Inflammatory macrophage treated with lipopolysaccharide for 1 hour (primary cell): ENCODE data around the gene ANKRD49.

ENCODE experiments used
- DNase-seq, 2 donors: peaks; one replicate each; pipeline ENCODE4 v3.0.0-alpha.2; 2020 to 2022

The ANKRD49 gene

GRCh38 chr11:94507485-94507884 is 13.7 kb downstream of the ANKRD49 start:
- DNase-seq = peak; percentile 31 to 41

DNA sequence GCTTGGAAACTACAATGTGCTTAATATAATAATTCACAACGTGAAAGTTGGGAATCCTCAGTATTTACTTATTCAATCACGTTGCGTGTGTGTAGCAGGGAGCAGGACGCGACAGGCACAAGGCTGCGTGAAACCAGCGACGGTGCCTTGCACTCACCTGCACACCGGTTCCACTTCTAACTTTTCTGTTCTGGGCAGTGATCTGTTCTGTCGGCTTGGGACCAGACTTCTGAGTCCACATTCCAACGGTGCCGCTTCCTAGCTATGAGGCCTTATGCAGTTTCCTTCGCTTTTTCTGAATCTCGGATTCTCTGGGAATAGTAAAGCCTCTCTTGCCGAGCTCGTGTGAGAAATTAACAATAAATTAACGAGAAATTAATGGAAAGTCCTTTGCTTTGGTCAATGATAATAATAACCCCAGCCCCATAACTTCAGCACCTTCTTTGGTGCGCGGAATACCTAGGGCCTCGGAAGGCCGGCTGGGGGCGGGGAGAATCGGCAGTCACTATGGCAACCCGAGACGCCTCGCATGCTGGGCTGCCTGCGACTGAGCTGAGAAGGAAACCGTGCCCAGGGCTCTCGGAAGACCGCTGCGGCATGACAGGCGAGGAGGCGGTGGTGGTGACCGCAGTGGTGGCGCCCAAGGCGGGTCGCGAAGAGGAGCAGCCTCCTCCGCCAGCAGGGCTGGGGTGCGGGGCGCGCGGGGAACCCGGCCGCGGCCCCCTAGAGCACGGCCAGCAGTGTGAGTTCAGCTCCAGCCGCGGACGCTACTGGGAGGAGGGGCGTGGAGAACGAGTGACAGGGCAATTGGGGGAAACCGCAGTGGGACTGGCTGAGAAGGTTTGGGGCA is 18.4 kb downstream of the ANKRD49 start, which contains the start of gene C11orf97:
TSS of gene C11orf97 (plus strand) at position 530 of the 850 bp plus-strand sequence. CDS start at position 598, 68 bp downstream.
- peak; percentile 31 to 54 for DNase-seq

DNA sequence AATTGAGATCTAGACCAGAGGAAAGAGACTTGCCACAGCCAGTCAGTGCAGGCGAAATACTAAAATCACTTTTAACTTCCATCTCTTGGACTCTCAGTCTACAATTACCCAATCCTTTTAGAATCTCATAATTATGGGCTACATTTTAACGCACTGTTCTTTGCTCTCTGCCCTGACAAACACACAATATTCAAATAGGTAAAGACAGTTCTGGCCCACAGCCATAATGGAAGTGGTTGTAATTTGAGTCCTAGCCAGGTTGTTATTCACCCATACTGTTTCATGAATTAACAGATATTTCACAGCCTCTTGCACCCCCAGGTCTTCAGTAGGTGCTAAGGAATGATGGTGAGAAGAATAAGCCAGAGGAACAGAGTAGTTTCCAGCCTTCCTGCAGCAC is 19.3 kb downstream of the ANKRD49 start:
- DNase-seq = no peak

DNA sequence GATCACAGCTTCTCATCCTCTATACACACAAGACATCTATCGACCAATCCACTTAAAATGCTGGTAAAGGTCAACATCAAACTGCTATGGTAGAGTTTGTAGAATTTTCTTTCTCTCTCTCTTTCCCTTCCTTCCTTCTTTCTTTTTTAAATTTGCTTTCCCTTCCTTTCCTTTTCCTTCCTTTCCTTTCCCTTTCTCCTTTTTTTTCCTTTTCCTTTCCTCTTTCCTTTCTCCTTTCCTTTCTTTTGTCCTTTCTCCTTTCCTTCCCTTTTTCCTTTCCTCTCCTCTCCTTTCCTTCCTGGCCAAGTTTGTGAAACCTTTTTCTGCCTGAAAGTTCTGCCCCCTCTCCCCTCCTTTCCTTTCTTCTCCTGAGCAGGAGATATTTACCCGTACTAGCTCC is 21.6 kb downstream of the ANKRD49 start:
- no peak for DNase-seq

GRCh38 chr11:94516725-94517124 is 22.9 kb downstream of the ANKRD49 start:
- DNase-seq = no peak

DNA sequence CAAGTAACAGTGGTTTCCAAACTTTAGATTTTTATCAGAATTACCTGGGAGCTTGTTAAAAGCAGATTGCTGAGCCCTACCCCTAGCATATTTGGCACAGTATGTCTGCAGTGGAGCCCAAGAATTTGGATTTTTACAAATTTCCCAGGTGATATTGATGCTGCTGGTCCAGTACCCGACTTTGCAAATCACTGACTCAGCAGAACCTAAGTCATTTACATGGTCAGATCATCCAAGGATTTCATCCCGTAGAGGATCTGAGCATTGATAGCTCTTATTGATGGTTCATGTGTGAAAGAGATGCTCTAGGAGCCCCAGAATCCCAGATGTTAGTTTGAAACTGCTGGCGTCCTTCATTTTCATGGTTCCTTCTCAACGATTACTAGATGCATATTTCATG is 24.5 kb downstream of the ANKRD49 start:
- DNase-seq = no peak

DNA sequence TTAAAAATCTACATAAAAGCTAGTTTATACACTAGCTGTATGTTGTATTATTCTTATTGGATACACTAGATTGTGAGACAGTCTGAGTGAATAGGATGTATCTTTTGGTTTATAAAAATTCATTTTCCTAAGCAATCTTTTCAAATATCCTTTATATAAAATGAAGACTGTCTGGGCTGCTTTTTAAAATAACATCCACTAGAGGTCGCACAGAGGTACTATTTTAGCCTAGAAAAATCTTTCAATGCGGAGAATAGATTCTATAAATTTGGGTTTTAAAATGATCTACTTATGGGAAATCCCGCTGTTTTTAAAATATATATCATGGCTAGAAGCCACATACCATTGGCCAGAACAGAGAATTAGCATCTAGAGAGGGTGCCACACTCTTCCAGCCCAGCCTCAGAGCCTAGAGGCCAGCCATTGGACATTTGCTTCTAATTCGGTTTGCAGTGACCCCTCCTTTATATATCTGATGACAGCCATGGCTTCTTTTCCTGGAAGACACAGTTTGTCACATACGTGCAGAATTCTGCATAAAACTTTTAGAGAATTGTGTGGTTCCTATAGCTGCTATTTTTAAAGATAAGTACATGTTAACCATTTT is 25.8 kb downstream of the ANKRD49 start:
- DNase-seq = peak; percentile 43 to 86

DNA sequence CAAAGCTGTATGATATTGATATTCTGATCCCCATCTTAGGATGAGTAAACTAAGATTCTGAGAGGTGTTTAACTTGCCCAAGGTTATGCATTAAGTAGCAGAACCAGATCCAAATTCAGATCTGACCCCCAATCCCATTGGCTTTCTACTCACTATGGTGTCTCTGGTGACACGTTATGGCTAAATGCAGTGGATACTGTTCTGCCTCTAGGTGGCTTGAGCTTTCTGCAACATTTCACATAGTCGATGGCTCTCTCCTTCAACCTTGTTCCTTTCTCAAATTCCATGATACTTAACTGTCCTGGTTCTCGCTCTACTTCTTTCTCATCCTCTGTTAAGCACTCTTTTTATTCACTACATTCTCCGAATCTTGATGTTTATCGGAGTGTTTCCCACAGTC is 27.9 kb downstream of the ANKRD49 start:
- peak; percentile 45 to 51 for DNase-seq

- DNase-seq = no peak
Measured at GRCh38 chr11:94524341-94524740, 30.6 kb downstream of the ANKRD49 start.

DNA sequence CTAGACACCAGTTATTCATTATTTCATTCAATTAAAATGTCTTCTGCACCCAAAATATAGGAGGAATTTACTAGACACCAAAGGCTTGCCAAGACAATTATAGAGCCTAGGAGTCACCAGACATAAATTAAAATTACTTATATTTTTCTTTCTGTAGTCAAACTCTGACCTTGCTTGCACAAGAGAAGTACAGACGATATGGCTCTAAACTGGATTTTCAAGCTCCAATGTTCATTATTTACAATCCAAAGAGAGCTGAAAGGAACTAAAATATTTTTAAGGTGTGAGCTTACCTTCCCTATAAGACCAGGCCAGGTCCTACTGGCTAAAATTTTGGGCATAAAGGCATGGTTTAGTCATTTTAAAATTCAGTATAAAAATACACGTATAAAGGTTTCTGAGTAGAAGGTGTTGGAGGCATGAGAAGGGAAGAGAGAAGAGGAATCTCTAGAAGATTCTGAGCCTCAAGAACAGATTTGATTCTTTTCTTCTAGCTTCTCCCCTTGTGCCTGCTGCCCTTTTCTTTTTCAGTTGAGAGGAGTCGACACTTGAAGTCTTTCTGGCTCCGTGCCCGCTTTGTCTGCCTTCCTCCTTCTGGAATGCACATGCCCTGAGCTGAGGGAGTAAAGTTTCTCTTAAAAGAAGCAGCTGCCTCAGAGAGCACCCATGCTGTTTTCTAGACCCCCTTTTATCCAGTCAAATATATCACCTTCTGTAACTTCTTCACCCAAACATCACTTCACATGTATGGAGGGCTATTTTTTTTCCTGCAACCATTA is 32.0 kb downstream of the ANKRD49 start:
- DNase-seq = peak; percentile 44 to 63

DNA sequence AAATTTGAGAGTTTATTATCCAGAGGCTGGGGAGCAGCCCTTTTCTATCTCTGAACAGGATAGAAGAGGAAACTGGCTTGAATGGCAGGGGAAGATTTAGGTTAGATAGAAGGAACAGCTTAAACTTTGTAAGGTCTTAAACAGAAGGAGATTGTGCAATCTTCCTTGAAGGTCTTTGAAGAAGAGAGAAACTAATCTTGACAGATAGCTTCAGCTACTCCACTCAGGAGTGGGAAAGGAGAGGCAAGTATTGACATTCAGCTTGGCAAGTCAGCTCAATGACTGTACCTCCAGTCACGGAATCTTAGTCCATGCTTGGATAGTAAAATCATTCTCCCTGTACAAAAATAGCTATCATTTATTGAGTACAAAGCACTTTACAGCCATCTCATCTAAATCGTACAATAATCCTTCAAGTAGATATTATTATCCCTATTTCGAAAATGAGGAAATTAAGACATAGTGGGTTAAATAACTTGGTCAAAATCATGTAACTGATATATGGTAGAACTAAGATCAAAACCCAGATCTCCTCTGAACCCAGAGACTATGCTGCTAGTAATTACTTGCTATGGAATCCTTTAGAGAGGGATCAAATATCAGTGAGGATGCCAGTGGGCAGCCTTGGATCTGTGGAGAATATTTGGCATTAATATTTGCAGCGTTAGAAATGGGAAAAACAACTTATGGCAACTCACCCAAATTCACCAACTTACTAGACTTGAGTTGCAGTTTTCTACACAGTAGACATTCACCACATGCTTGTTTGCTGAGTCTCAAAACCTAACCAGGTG is 33.1 kb downstream of the ANKRD49 start:
- no peak for DNase-seq

GRCh38 chr11:94528551-94528950 is 34.8 kb downstream of the ANKRD49 start:
- DNase-seq = no peak

GRCh38 chr11:94532211-94532610 is 38.4 kb downstream of the ANKRD49 start:
- DNase-seq = no peak

- no peak for DNase-seq
Measured at GRCh38 chr11:94533206-94533605, 39.4 kb downstream of the ANKRD49 start.

- DNase-seq = peak; percentile 72 to 75
Measured at GRCh38 chr11:94533696-94534630, 40.2 kb downstream of the ANKRD49 start.

DNA sequence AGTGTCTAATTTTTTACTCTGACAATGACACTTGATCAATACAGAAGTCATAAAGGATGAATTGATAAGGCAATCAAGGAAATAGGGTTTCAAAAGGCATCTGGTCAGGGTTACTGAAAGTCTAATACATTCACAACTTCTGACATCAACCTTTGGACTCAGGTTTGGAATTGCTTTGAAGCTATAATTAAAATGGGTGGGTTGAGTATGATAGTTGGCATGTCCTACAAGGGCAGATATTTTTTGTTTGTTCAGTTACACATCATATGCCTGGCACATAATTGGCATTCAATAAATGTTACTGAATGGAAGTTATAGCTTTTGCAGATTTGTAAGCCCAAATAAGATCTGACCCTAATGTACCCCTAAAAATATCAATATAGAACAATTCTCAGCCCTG is 42.6 kb downstream of the ANKRD49 start:
- DNase-seq = no peak

- DNase-seq = peak in 1 of 2 donors; percentile 35
Measured at GRCh38 chr11:94537031-94537600, 43.3 kb downstream of the ANKRD49 start.

DNA sequence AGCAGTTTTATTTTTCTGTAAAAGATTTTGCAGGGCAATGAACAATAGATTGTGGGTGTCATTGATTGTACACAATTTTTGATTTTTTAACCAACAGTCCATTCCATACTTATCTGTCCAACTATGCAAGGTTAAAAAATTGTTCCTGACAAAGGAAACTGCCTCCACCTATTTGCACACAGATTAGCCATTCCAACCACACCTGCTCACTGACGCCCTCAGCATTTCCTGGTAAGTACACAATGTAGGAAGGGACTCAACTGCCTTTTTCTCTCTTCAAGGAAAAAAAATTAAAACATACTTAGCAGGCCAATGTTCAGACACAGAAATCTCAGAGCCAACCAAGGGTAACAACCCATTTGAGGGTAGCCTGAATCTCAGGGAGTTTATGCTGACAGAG is 45.6 kb downstream of the ANKRD49 start:
- no peak for DNase-seq

DNA sequence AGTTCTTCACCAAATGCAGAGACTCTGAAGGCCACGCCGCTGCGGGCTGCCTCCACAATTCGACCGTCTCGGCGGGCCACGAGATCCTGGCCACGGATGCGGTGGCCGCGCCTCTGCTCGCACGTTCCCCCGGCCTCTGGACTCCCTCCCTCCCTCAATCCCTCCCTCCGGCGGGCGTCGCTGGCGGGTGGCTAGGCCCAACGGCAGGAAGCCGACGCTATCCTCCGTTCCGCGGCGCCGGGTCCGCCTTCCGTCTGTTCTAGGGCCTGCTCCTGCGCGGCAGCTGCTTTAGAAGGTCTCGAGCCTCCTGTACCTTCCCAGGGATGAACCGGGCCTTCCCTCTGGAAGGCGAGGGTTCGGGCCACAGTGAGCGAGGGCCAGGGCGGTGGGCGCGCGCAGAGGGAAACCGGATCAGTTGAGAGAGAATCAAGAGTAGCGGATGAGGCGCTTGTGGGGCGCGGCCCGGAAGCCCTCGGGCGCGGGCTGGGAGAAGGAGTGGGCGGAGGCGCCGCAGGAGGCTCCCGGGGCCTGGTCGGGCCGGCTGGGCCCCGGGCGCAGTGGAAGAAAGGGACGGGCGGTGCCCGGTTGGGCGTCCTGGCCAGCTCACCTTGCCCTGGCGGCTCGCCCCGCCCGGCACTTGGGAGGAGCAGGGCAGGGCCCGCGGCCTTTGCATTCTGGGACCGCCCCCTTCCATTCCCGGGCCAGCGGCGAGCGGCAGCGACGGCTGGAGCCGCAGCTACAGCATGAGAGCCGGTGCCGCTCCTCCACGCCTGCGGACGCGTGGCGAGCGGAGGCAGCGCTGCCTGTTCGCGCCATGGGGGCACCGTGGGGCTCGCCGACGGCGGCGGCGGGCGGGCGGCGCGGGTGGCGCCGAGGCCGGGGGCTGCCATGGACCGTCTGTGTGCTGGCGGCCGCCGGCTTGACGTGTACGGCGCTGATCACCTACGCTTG is 50.2 kb downstream of the ANKRD49 start, which contains the start of gene FUT4:
TSS of gene FUT4 (plus strand) at position 227 of the 951 bp plus-strand sequence. CDS start at position 440, 213 bp downstream.
- peak; percentile 83 to 88 for DNase-seq
